Frontal cortex (tissue), 4 donors: ENCODE results near the gene NPEPL1. TPM values are rescaled to one million over a fixed set of nuclear protein-coding genes. Genes with fewer than 3 reads are reported as not detected.

Experiments
- DNase-seq, 2 donors: peaks; one replicate each; pipeline ENCODE4 v3.0.0; 2012; ENCODE audit warnings: low spot score in 2 of 2
- FAIRE-seq: peaks from 2 replicates; lab custom pipeline; 2012; peaks lifted over from hg19 to GRCh38; lab: Jason Lieb, UNC
- total RNA-seq: library from RNA; depleted of rRNA; stranded (reverse); fragments of >200 nt; gene quantifications from one replicate; pipeline ENCODE4 v1.2.3, GENCODE V29; 2014
- donor health status: control.
- donor health status: control.
- donor health status: control.

NPEPL1 gene
- total RNA-seq, 1 donor from 2014 or later: 10.2 TPM

DNA sequence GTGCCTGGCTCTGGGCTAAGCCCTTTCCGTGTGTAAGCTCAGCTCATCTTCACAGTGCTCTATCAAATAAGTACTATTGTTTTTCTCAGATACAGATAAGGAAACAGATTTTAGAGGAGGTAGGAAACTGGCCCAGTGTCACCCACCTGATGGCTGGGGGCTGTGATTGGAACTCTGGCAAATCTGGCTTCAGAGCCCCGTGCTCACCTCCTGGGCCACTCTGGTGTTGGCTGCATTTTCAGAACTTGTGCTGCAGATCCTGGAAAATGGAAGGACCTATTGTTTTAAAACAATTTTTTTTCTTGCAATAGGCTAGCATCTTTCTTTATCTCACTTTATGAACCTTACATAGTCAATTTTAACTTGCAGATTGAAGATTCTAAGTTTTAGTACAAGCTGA lies 35.8 kb upstream of the NPEPL1 start:
- FAIRE-seq: no peak

DNA sequence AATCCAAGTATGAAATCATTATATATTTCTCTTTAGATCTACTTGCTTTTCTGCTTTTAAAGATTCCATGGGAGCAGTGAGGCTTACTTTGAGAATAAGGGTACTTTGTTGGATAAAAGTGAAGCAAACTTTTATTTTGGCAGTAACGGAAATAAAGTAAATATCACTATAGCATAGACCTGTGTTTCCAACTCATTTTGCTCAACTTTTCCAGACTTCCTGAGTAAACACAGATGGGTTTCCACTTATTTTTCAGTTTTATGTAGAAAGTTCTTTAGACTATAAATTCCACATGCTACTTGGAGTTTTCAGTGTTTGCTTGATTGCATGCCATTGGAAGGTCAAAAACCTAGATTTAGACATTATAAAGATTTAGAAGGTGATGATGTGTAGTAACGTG lies 35.3 kb upstream of the NPEPL1 start:
- DNase-seq (no peak), FAIRE-seq (no peak)

More for the DNA sequence above, 35.8 kb upstream of the NPEPL1 start:
- DNase-seq: no peak

DNA sequence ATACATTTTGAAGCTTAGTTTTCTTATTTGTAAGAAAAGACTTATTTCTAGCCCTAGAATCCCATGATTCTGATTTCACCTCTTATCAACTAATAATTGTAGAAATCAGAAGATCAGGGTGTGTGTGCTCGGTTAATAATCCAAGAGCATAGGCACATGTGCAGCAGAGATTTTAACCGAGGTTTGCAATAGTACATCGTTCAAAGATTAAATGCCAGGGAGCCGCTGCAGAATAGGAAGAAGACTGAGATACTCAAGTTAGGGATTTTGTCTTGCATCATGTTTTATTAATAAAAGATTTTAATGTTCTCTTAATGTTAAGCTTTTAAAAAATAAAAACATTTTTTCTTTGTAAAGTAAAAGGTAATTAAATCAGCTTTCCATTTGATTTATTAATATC lies 34.6 kb upstream of the NPEPL1 start:
- DNase-seq: no peak
- no peak for FAIRE-seq

DNA sequence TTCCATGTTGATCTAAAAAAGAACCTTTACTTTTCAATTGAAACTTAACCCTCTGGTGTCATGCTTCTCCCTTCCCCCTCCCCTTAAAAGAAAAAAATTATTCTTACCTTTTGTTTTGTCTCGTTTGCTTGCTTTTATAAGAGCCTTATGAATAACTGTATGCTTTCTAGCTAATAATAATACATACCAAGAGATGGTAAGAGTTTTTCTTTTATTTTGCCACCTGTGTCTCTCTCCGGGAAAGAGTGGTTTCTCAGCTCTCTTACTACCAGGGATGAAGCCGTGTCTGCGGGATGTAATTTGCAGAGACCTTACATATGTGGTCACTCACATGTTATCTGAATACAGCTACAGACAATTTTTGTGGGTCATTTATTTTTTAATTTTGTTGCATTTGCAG lies 33.8 kb upstream of the NPEPL1 start:
- DNase-seq: no peak

DNA sequence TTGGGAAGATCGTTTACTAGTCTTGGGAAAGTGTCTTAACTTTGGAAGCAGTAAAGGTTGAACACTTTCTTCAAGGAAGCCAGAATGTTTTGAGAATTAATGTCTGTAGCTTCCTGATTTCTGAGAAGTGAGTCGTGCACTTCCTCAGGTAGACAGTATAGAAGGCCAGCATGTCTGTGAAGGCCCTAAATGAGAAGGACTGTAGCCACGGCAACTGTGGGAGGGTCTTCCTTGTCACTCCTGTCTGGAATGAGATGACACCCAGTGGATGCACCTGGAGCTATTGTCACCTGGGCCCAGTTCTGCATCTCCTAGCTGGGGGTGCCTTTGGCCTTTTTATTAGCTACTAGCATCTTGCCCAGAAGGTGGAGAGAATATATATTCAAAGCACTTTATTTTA lies 32.8 kb upstream of the NPEPL1 start:
- DNase-seq: no peak
- FAIRE-seq: no peak

More for the DNA sequence above, 33.8 kb upstream of the NPEPL1 start:
- FAIRE-seq: no peak

DNA sequence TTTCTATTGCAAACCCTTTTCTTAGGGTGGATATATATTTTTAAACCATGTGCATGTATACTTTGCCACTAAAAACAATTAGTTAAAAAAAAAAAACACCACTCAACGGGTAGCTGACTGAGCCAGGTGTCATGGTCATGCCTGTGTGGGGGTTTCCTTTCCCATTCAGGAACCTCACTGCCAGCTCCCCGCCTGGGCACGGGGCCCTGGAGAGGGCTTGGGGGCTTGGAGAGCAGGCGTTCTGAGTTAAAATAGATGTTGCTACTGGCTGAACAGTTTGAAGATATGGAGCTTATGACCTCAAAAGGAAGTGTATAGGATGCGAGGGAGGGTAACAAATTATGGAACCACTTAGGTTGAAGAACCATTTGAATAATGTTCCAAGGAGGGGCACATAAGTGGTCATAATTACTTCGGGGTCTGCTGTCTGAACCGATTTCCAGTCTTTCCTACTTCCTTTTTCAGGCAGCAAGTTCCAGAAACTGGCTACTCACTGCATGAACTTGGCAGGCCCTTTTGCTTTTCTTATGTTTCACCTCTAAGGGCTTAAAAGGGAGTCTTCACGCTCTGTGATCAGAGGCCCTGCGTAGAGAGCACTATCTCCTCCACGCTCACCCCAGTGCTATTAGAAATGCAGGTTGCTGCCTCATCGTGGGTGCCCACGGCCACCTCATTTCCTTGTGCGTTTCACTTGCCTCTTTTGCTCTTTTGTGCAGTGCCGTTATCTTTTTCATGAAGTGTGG lies 31.6 kb upstream of the NPEPL1 start:
- no peak for FAIRE-seq
- no peak for DNase-seq

DNA sequence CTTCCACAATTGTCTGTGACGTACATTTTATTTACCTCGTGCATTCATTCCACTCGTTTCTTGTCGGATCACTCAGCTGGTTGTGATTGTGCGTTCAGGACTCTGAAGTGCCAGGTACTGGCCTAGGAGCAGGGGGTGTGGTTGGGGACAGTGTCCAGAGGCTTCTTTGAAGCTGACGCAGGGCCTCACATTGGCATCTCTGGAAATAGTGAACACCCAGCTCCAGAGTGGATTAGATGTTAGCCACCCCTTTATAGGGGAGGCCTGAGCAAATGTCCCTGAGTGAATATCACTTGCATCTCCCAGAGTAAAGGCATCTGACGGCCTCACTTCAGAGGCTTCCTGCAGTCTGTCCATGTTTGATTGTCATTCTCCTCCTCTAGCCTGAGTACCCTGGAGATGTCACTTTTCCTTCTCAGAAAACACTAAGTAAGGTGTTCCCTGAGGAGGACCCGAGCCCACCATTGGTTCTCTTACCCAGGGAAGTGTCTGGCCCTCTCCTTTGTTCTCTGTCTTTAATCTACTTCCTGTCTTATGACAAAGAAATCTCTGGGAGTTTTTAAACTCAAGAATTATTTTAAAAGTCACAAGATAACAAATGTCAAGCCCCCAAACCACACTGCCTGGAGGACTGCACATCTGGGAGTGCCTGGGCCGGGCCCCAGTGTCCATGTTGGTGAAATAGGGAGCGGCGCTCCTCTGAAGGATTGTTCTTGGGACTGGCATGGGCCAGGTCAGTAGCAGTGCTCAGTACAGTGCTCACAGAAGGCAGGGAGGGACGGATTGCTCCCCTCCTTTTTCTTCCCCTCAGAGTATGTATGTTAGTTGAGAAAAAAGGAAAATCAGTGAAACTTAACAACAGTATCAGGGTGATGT lies 30.8 kb upstream of the NPEPL1 start:
- FAIRE-seq (no peak), DNase-seq (no peak)

DNA sequence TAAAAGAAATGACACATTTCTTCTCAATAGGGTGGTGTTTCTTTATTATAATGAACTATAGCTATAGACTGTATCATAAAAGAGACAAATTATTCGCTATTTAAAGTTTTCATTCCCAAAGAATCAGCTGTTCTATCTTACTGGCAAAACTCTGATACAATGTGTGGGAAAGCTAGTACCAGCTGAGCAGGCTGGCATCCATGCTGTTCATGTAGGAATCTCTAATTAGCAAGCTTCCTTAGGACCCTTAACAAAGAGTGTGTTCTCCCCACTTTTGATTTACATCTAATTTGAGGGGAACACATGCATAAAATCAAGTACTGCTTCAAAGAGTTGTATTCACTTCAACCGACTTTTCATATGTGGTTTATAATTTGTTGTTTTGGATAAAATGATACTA lies 28.3 kb upstream of the NPEPL1 start:
- DNase-seq (no peak), FAIRE-seq (no peak)

DNA sequence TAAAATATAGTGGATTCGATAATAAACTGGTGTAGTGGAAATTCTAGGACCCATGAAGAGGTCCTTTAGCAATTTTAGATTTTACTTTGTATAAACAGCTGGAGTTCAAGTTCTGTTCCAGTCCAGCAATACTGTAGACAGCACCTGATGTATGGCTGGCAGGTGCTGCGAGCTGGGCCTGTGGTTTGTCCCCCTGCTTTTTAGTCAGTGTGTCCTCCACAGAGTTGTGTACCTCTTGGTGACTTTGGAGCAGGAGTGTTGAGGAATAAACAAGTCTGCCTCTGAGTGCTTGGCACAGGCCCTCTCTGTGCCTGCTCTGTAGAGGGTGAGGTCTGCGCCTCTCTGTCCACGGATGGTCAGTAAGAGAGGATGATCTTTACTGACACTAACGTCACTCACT lies 27.7 kb upstream of the NPEPL1 start:
- DNase-seq: no peak
- FAIRE-seq: no peak

DNA sequence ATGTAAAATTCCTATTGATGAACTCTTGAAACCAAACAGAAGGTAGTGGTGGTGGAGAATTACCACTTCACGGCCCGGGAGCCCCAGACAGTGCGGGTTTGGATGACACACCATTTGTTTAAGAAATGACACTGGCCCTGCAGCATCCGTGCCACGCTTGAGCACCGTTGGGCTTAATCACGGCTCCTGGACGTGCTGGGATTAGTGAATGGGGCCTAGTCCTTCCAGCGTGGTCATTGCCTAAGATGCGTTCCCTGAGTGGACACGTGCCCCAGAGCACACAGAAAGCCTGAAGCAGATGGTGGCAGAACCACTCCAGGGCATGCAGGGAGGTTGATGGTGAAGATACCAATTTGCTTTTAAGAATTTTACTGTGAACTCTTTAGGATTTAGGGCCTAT lies 27.0 kb upstream of the NPEPL1 start:
- DNase-seq: no peak
- no peak for FAIRE-seq

DNA sequence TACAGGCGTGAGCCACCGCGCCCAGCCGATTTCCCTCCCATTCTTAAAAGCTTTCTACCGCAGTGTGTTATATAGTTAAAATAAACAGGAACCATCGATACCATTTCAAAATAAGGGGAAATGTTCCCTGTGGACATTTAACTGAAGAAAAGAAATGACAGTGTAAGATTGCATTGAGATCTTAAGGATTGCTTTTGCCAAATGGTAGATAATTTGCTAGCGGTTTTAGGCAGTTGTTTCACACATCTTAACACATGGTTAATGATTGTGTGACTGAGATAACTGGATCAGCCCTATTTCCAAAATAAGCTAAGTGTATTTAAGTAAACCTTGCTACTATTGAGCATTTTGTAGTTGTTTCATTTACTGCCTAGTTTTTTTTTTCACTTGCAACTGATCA lies 25.9 kb upstream of the NPEPL1 start:
- DNase-seq (no peak), FAIRE-seq (no peak)

DNA sequence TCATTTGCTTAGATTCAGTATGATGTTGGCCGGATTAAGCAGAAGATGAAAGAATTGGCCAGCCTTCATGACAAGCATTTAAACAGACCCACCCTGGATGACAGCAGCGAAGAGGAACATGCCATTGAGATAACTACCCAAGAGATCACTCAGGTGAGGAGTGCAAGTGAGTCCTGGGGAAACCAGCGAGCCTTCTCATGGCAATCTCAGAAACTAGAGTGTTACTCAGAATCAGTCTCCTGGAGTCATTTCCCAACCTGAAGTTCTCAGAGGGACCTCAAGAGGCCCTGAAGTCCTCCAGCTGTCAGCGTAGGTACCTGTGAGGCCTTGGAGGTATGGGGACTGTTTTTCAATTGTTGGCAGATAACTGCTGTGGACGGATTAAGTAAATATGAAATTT lies 24.6 kb upstream of the NPEPL1 start:
- FAIRE-seq (no peak), DNase-seq (no peak)

DNA sequence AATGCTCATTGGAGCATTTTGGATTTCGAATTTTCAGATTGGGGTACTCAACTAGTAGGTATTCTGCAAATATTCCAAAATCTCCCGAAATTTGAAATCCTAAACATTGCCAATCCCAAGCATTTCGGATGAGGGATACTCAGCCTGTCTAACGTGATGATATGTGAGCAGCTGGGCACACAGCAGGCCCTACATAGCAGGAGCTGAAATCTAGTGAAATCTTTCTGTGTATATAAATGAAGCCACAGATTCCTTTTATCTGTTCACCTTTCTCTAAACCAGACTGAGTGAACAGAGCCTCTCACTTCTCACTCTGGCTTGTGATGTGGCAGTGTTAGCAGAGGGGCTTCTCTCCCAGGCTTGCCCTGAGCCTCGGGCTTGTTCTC lies 23.7 kb upstream of the NPEPL1 start:
- DNase-seq (no peak), FAIRE-seq (no peak)

DNA sequence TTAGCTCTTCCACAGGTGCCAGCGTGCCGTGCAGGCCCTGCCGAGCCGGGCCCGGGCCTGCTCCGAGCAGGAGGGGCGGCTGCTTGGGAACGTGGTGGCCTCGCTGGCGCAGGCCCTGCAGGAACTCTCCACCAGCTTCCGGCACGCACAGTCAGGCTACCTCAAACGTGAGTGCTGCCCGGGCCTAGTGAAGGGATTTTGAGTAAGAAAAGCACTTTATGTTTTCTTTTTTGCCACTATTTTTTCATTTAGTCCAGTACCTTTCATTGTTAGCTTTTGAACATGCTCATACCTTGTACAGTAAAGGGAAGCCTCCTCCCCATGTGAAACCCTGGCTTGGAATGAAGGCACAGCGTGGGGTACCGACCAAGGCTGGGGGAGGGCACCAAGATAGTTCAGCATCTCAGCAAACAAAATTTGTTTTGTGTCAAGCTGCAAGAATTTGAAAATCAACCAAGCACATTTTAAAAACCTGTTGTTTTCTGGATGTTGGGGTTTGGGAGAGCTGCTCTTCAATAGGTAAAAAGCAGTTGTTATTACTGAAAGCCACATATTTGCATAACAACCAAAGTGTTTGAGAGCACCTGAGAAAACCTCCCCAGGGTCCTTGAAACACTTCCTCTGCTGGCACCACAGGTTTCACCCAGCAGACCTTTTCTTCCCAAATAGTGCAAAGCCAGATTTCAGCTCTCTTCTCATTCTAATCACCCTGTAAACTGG lies 23.2 kb upstream of the NPEPL1 start:
- FAIRE-seq (no peak), DNase-seq (no peak)

DNA sequence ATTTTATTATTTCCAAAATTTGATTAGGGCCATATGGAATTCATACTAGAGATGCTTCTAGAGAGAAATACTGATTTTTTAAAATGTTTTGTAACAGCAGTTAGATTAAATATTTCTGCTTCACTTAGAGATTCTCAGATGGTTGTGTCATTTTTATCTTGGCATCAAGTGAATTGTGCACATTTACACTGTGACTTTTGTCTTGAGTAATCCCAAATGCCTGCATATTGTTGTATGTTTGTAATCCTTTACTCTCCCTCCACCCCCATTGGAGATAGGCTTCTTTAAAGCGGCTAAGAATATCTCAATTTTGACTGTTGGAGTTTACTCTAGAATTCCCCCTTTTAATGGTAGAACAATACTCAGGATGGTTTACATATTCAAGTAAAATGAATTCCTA lies 22.5 kb upstream of the NPEPL1 start:
- DNase-seq: no peak
- FAIRE-seq: no peak

DNA sequence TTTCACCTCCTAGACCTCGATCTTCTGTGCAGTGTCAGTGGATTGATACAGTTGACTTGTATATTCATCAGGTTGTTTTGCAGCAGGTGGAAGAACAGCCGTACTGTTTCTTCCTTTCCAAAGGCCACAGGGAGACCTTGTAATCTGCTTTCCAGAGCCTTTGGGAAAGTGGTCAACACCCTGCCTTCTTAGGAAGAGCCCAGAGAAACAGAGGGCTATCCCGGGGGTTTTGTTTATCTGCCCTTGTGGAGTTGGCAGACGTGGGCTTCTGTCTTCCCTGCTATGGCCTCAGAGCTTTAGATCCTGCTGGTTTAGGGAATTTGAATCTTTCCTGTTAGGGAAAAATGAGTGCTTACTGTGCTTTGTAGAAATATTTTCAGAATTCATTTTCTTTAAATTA lies 21.9 kb upstream of the NPEPL1 start:
- FAIRE-seq (no peak), DNase-seq (no peak)

DNA sequence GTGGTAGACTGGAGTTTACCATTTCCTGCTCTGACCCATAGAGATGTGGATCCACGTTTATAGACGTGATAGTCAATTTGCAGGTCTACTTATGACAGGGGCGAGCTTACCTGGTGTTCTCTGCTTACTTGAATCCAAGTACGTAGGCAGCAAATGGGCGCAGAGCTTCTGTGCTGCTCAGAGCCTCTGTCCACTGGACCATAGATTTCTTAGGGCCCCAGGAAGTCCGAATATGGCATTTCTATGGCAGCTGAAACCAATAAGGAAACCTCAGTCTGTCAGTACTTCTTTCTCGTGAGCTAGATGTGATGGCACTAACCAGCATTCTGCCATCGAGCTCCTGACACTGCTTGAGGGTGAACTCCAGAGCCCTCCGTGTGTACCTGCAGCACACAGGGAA lies 19.5 kb upstream of the NPEPL1 start:
- DNase-seq (no peak), FAIRE-seq (no peak)

DNA sequence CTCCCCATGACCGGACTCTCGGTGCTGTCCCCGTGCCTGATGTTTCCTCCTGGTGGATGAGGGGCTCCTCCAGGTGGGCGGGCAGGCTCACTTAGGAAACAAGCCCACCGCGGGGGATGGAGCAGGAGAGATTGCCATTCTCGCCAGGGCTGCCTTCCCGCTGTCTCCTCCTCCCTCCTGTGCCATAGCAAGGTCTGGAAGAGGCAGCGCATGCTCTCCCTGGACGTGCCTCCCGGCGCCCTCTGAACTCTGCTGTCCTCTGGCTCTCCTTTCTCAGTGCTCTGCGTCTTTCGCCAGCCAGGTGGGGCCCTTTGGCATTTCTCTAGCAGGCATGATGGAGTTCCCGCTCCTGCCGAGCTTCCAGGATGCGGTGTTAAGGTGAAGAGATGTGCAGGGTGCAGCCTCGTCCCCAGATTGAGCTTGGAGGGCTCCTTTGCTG lies 17.4 kb upstream of the NPEPL1 start:
- DNase-seq: no peak
- no peak for FAIRE-seq

DNA sequence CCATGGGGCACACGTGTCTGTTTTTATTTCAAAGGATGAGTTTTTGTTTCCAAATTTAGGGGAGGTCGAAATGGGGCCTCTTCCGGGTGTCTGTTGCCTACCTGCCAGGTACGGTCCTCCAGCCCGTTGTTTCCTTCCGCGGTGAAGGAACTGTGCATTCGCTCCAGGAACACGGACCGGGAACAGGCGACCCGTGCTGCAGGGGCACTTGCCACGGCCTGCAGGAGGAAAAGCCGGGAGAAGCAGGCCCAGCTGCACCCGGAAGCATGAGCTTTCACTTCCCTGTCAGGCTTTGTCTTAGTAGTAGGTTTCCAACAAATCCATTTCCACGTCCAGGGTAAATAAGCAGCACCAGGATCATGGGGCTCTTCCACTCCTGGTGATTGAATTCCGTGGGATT lies 17.0 kb upstream of the NPEPL1 start:
- no peak for DNase-seq
- no peak for FAIRE-seq

DNA sequence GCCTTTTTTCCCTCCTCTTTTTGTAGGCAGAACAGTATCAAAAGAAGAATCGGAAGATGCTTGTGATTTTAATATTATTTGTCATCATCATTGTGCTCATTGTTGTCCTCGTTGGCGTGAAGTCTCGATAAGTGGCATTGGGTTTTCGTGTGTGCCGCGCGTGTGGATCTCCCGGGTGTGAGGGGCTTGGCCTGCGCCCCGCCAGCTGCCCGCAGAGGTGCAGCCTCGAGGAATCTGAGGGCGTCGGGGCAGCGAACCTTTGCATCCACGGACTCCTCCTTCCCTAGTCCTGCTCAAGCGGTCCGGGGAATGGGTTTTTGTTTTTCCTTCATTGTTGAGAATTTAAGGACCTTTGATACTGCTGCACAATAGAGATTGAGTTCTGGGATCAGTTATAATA lies 16.4 kb upstream of the NPEPL1 start:
- FAIRE-seq (no peak), DNase-seq (no peak)

DNA sequence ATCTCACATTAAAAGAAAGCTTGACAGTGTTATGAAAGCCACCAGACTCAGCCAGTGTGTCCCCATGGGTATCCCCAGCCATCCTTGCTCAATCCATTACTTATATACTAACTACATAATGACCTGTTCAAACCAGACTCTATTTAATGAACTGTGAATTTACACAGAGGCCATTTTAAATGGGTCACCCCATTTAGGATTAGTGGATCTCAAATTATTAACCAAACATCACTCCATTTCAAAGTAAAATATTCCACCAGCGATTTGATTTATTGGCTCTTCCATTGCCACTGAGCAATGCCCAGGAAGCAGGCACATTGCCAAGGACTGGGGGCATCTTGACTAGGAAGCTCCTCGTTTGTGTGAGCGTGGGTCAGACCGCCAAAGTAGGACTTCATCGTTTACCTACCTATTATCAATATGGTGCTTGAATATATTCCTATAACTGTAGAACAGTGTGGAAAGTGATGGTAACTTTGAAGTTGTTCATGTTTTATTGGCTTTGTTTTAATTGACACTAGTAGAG lies 15.5 kb upstream of the NPEPL1 start:
- FAIRE-seq (no peak), DNase-seq (no peak)
